ENCODE data around the gene GPRASP2. TPM values are rescaled to one million over a fixed set of nuclear protein-coding genes. Genes with fewer than 3 reads are reported as not detected.

GPRASP2 gene
- polyA plus RNA-seq, 1 donor (not counting 4 experiments of a cell fraction or from before 2014, with no cell fraction given) = 4.9 TPM

GRCh38 chrX:102745857-102746584 lies 33.8 kb downstream of the GPRASP2 start:
- H3K27me3 ChIP-seq (ENCODE audit: control insufficient read depth, extremely low read depth, insufficient read depth, low read length) = no peaks in the 10 kb centered on the region
- no peak for TF ChIP-seq CTCF (optimal IDR thresholded peaks at IDR 0.05 in 1 of 3, IDR thresholded peaks at IDR 0.05 in 1 of 3, conservative IDR thresholded peaks at IDR 0.05 in 1 of 3; ENCODE audit: extremely low read depth in 1 of 3, insufficient read depth in 2 of 3, low read length in 3 of 3)
- TF ChIP-seq EZH2 (IDR thresholded peaks at IDR 0.05; ENCODE audit: low read length) = no peak
- H3K9ac ChIP-seq (ENCODE audit: control insufficient read depth, extremely low read depth, insufficient read depth, low read length) = no peak overlapping the region
- no peaks in the 10 kb centered on the region for H3K79me2 ChIP-seq (ENCODE audit: control insufficient read depth, insufficient read depth, low read length)
- H3K36me3 ChIP-seq (ENCODE audit: control insufficient read depth in 2 of 2, extremely low read depth in 1 of 2, insufficient read depth in 2 of 2, low read length in 2 of 2) = no peaks in the 10 kb centered on the region
- H2AFZ ChIP-seq (ENCODE audit: control insufficient read depth, low read length) = peak overlapping the region; percentile 57
- no peak overlapping the region for H3K27ac ChIP-seq (ENCODE audit: control insufficient read depth, insufficient read depth, low read length)
- H3K4me3 ChIP-seq (ENCODE audit: control insufficient read depth in 2 of 3, extremely low read depth in 1 of 3, insufficient read depth in 2 of 3, low read depth in 1 of 3, low read length in 3 of 3) = peak overlapping the region; percentile 45 to 55 (median 48)
- dilution Hi-C loops (cut with MboI; ENCODE audit: extremely low pct_ligation_motif_present, low sequenced_read_pairs) = no loop called here
- H3K9me3 ChIP-seq (ENCODE audit: control insufficient read depth, low read depth, low read length) = no peaks in the 10 kb centered on the region
- DNase-seq (ENCODE audit: low read depth, low spot score) (no peak), FAIRE-seq (no peak)
- H3K4me1 ChIP-seq (ENCODE audit: control insufficient read depth, extremely low read depth, insufficient read depth, low read length) = no peaks in the 10 kb centered on the region
- no peaks in the 10 kb centered on the region for H4K20me1 ChIP-seq (ENCODE audit: control insufficient read depth, extremely low read depth, insufficient read depth, low read length)
- peak overlapping the region; percentile 54 for H3K4me2 ChIP-seq (ENCODE audit: control insufficient read depth, extremely low read depth, insufficient read depth, low read depth, low read length)
- H3K9me1 ChIP-seq (ENCODE audit: control insufficient read depth, extremely low read depth, insufficient read depth, low read length) = no peaks in the 10 kb centered on the region

- FAIRE-seq (no peak), DNase-seq (ENCODE audit: low read depth, low spot score) (no peak)
- no peak for TF ChIP-seq CTCF (optimal IDR thresholded peaks at IDR 0.05 in 1 of 3, IDR thresholded peaks at IDR 0.05 in 1 of 3, conservative IDR thresholded peaks at IDR 0.05 in 1 of 3; ENCODE audit: extremely low read depth in 1 of 3, insufficient read depth in 2 of 3, low read length in 3 of 3)
- TF ChIP-seq EZH2 (IDR thresholded peaks at IDR 0.05; ENCODE audit: low read length) = no peak
- Histone ChIP-seq H2AFZ (ENCODE audit: control insufficient read depth, low read length) (no peak overlapping the region), H3K4me1 (ENCODE audit: control insufficient read depth, extremely low read depth, insufficient read depth, low read length) (peaks cover 6% of the 10 kb centered on the region), H3K27ac (ENCODE audit: control insufficient read depth, insufficient read depth, low read length) (no peak overlapping the region), H3K4me2 (ENCODE audit: control insufficient read depth, extremely low read depth, insufficient read depth, low read depth, low read length) (no peak overlapping the region), H3K9me1 (ENCODE audit: control insufficient read depth, extremely low read depth, insufficient read depth, low read length) (no peaks in the 10 kb centered on the region), H4K20me1 (ENCODE audit: control insufficient read depth, extremely low read depth, insufficient read depth, low read length) (no peaks in the 10 kb centered on the region), H3K4me3 (ENCODE audit: control insufficient read depth in 2 of 3, extremely low read depth in 1 of 3, insufficient read depth in 2 of 3, low read depth in 1 of 3, low read length in 3 of 3) (no peak overlapping the region), H3K9me3 (ENCODE audit: control insufficient read depth, low read depth, low read length) (no peaks in the 10 kb centered on the region), H3K79me2 (ENCODE audit: control insufficient read depth, insufficient read depth, low read length) (peaks cover 9% of the 10 kb centered on the region), H3K36me3 (ENCODE audit: control insufficient read depth in 2 of 2, extremely low read depth in 1 of 2, insufficient read depth in 2 of 2, low read length in 2 of 2) (no peaks in the 10 kb centered on the region), H3K9ac (ENCODE audit: control insufficient read depth, extremely low read depth, insufficient read depth, low read length) (no peak overlapping the region), H3K27me3 (ENCODE audit: control insufficient read depth, extremely low read depth, insufficient read depth, low read length) (no peaks in the 10 kb centered on the region)
- dilution Hi-C loops (cut with MboI; ENCODE audit: extremely low pct_ligation_motif_present, low sequenced_read_pairs) = no loop called here
Observed at GRCh38 chrX:102765217-102765616, 53.0 kb downstream of the GPRASP2 start.

All from keratinocyte (primary cell).